Fibroblast of peridontal ligament (primary cell): ENCODE results near the gene WSCD2.

Experiments used
- DNase-seq: peaks from one replicate; pipeline ENCODE4 v3.0.0-alpha.2; 2010; ENCODE audit errors: extremely low read depth

The WSCD2 gene

DNA sequence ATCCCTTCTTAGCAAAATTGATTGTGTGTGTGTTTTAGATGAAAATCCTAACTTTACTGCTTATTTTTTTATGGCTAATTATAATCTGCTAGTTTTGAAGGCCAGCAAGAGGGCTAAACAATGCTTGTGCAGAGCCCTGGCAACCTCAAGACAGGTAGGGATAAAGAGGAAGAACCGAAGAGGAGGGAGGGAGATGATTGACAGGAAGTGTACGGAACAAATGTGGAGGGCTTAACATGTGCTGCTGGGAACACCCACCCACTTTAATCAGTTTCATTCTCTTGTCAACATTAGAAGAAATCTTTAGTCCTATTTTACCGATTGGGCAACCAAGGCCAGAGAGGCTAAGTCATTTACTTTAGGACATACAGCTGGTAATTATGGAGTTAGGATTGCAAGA is 1.4 kb upstream of the WSCD2 start:
- DNase-seq, result no peak

DNA sequence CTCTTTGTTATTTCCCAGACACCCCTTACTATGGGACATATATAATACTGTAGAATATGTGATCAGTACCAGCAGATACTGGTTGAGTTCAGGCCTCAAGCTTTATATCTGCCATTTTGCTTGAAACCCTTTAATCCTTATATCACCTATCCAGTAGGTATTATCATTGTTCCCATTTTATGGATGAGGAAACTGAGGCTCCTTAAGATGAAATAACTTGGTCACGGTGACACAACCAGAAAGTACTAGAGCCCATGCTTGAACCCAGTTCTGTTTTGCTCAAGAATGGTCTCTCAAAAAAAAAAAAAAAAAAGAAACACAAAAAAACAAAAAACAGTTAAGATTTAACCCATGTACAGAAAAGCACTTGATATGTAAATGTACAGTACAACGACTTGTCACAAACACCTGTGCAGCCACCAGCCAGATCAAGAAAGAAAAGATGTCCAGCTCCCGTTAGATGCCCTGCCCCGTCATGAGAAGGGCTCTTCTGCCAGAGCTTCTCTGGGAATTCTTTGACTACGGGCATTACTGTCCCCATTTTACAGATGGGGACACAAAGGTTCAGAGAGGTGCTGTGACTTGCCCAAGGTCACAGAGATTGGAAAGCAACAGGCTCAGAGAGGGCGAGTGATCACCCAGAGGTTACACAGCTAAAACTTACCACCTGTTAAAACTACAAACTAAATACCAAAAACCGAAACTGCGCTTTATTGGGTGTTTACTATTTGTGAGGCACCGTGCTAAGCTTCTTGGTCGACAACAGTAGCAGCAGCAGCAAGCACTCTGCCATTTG is 669 bp upstream of the WSCD2 start:
- no peak for DNase-seq

DNA sequence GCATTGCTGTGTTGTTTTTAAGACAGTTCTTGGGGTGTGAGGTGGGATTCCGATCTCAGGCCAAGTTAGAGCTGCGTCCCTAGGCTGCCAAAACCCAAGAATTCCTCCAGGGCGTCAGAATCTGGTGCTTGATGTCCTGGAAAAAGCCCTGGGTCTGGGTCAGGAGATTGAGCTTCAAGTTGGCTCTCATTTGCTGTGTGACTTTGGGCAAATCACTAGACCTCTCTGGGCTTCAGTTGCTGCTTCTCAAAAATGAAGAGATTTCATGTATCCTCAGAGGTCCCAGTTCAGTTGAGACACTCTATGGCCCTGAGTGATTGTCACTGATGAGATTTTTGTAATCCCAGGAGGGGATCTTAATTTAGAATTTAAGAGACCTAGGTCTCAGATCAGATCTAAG is 1.9 kb downstream of the WSCD2 start:
- no peak for DNase-seq

DNA sequence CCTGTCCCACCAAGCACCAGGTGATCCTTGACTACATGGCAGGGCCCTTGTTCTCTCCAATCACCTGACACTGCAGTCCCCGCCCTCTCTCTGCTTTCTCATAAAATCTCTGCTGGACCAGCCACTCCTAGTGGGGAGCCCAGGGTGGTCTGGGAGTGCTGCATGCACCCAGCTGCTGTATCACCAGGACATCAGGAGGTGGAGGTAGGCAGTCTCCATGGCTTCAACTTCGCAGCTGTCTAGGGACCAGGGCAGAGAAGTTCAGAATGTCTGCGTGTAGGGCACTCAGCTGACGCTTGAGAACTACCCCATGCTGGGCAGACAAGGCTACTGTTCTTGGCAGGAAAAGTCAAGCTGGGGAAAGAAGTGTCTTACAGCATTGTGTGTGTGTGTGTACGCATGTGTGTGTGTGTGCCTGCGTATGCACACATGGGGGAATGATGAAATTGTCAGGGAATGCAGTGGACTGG is 2.6 kb downstream of the WSCD2 start:
- DNase-seq, result no peak

DNA sequence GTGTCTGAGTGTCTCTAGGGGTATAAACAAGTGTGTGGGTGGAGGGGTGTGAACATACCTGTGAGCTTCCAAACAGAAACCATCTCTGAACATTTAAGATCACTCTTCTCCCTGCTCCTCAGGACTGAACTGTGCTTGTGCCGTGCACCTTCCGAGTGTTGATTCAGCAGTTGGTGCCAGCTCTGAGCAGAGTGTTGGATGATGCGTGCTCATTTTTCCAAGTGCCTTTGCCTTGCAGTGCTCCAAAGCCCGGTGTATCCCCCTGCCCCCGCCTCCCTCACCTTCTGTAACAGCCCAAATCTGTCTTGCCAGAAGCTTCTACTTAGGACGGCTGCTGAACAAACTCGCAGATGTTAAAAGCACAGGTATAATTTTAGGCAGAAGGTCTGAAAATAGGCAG is 4.4 kb downstream of the WSCD2 start:
- DNase-seq, result no peak

DNA sequence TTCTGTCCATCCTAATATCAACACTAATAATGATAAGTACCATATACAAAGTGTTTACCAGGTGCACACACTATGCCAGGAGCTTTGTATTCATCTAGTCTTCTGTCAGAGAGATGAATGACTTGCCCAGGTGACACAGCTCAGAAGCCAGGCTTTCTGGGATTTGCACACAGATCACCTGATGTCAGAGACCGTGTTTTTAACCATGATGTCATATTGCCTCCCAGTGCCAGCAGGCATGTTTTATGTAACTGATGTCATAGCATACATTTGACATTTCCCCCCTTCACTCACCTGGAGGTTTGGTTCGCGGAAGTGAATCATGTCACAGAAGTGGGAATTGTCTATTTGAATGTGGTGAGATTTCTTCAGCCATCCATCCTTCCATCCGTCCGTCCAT is 5.7 kb downstream of the WSCD2 start:
- no peak for DNase-seq

DNA sequence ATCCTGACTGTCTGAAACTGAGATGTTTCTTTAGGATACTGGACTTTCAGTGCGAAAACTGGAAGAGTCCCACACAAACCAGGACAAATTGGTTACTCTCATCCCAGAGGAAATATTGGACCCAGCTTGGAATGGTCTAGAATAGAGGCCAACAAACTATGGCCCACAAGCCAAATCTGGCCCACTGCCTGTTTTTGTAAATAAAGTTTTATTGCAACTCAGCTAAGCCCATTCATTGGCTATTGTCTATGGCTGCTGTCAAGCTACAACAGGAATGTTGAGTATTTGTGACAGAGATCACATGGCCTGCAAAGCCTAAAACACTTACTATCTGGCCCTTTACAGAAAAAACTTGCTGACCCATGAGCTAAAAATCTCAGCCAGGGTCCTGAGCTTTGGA is 6.5 kb downstream of the WSCD2 start:
- no peak for DNase-seq

DNA sequence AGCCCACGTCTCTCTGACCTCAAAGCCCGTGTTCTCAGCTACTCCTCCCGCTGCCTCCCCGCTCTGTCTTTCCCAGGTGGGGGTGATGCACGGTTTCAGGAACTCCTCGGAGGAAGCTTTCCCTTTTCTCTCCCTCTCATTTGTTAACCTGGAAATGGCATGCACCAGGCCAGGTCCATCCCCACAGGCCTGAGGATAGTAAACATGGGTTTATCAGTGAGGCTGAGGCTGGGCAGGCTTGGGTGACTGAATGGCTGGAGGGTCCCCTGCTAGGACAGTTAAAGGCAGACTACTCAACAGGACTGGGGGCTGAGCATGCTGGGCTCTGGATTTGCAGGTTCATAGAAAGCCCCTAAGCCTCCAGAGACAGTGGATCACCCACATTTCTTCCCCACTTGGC is 7.6 kb downstream of the WSCD2 start:
- no peak for DNase-seq

DNA sequence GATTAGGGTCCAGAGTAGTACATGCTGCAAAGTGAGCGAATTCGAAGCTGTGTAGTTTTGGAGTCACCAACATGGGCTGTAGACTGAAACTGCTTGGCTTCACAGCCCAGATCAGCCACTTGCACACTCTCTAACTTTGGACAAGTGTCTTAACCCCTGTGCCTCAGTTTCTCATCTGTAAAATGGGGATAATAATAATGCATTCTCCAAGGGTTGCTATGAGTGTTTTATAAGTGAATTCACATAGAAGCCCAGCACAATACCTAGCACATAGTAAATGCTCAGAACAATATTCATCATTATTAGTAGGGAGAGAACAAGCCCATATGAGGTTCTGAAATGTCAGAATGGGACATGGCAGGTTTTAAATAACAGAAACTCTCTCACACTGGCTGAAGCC is 10.4 kb downstream of the WSCD2 start:
- DNase-seq, result no peak

DNA sequence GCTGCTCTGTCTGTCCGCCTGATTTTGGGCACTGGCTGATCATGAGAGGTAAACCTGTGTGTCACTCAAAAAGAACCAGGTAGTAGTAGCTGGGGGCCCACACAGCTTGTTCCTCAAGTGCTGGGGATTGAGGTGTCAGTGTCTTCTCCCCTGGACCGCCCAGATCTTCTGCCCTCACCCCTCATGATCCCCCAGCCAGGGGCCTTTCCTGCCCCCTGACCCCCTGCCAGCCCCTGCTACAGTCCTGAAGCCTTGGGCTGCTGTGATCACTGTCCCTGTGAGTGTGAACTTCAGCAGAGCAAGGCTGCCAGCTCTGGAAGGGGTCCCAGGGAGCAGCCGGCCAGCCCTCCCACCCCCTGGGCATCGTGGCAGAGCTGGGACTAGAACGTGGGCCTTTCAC is 11.4 kb downstream of the WSCD2 start:
- no peak for DNase-seq

DNA sequence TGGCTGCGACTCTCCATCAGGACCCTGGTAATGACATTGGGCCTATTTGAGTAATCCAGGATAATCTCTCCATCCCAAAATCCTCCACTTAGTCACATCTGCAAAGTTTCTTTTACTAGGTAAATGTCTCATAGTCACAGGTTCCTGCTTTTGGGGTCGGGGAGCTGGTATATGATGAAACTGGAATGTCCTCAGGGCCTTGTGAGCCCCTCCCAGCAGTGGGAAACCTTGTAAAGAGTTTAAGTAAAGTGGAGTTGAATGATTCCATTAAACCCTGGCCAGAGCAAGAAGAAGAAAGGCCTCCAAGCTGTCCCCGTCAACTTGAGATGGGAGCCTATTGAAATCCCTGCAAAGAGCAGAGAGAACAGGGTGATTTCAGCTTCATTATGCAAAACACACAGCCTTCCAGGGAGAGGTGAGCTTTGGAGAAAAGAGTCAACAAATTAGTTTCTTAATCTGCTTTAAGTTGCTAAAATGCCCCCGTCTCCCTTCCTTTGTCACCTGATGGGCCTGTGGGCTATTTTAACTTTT is 12.6 kb downstream of the WSCD2 start:
- DNase-seq, result no peak

DNA sequence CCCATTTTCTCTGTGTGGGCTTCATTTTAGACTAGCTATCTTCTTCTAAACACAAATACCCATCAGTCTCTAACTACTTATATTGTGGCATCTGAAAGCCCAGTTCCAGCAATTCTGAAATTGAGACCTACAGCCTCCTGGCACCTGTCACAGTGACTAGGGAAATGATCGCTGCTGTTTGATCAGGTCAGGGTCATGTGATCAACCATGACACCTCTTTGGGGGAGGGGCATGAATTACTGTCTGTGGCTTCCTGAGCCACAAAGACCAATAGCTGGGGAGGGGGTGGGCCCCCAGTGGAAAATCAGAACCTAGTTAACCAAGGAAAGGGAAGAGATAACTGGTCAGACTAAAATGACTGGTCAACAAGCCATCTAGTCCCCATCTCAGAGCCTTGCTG is 14.1 kb downstream of the WSCD2 start:
- DNase-seq, result no peak

DNA sequence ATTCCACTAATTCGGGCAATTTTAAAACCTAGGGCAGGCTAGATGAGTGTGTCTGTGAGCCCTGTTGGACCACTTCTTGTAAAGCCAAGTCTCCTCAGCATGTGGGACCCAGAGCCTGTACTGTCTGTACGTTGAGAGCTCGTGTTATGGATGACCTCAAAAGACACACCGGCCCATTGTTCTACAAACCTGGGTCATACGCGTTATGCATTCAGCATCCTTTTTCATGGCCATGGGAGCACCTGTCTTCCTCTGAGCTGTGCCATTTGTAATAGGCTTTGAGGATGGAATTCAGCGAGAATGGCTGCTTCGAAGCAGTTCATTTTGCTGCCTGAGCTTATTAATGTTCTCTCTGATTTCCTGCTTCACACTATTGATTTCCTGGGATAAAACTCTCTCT is 15.0 kb downstream of the WSCD2 start:
- no peak for DNase-seq

DNA sequence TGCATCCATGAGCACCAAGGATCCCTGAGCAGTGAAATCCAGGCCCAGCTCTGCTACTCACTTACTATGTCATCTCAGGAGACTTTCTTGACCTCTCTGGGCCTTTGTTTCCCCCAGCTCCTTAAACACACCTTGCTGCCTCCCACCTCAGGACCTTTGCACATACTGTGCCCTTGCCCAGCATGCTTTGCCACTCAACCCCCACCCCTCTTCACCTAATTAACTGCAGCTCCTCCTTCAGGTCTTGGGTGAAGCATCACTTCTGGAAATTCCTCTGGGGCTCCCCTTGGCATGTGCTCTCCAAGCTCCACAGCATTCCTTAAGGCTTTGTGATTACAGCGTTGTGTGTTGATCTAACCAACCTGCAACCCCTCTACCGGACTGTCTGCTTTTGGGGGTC is 15.9 kb downstream of the WSCD2 start:
- no peak for DNase-seq

DNA sequence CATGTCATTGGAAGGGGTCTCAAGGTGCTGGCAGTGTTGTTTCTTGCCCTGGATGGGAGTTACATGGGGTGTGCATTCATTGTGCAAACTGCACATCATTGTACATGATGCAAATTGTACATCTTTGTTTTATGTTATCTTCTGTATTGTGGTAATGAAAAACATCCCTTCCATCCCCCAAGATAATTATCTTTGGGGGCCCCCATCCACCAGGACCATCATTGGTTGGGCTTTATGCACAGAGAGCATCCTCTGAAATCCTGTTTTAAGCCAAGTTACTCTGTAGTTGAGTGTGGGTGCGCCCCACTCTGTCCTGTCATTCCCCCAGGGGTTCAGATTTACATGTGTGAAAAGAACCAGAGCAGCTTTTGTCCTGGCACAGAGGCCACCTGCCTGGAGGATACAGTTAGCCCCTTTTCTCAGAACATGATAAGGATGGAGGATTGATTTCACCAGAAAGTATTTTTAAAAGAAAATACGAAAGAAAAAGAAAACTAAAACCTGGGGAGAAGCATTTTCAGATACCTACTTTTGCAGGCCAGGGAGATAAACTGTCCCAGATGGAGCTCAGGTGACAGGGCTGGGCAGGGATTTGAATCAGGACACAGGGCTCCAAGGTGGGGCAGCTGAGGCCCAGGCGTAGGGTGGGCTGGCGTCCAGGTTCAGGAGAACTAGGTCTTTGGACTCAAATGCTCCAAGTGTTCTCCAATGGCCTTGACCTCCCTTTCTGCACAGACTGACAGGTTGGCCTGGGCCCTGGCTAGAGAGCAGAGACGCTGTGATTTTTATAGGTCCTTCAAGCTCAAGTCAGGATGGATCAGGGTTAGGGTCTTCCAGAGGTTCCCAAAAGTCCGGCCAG is 17.2 kb downstream of the WSCD2 start:
- no peak for DNase-seq

DNA sequence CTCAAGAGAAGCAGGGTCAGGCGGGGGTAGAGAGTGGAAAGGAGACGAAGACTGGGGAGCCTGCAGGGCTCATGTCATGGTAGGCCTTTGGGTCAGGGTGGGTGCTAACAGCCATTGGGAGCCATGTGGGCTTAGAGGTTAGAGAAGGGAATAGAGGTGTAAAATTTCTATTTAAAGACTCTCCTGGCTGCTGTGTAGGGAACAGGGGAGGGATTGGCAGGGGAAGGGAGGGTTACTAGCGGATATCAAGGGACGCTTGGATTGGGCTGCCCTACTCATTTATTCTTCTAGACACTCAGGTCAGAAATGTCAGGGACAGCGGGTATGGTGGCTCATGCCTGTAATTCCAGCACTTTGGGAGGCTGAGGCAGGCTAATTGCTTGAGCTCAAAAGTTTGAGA is 18.2 kb downstream of the WSCD2 start:
- DNase-seq, result no peak

DNA sequence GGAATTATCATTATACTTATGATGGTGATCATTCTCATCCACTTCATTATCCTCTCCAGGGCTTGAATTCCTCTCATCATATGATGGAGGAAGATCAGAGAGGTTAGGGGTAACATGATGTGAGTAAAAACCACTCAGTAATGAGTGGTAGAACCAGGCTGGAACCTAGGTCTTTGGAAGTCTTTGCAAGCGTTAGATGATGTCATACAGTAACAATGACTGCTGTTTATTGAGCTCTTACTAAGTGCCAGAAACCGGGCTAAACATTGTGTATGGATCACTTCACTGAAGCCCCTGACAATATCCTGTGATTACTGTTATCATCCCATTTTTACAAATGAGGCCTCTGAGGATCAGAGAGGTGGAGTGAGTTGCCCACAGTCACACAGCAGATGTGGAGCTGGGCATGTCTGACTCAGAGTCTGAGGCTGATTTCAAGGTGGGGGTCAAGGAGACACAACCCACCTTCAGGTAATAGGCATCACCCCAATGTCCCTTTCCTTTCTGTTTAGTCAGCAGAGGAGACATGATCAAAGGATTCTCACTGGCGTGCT is 19.5 kb downstream of the WSCD2 start:
- no peak for DNase-seq

DNA sequence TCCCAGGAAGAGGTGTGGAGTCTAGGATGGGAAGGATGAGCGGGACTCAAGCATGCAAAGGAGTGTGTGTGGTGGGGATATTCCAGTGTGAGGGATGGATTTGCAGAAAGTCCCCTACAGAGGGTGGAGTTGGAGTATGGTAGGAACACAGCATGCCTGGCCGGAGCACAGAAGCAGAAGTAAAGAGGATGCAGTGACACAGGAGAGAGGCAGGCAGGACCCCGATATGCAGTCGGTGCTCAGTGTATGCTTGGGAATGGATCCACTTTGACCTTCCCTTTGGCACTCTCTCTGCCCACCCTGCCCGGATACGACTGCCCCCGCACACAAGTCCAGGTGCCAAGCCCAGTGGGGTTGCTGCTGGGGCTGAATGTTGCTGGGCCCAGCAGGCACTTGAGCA is 21.3 kb downstream of the WSCD2 start:
- no peak for DNase-seq

DNA sequence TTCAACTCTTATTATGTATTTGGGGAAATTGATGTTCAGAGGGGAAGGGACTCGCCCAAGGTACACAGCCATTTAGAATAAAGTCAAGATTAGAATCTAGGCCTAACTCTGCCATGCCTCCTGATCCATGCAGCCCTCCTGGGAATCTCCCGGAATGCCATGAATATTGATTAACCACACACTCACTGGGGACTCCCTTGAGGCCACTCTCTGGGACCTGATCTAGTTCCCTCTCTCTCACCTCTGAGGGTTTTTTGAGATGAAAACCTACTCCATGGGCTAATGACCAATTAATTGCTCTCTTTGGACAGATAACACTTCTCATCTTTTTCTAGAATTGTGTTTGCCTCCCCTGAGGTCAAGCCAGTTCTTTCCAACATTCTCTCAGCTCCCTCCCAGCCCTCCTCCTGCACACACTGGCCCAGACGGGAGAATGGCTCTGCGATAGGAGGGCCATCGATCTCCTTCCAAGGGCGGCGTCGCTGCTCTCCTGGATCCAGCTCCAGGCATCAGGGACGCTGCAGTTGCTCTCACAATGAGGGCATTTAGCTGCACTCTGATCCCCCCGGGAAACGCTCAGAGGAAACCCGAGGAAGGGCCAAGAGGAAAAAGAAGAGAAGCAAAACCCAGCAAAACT is 22.6 kb downstream of the WSCD2 start:
- no peak for DNase-seq

DNA sequence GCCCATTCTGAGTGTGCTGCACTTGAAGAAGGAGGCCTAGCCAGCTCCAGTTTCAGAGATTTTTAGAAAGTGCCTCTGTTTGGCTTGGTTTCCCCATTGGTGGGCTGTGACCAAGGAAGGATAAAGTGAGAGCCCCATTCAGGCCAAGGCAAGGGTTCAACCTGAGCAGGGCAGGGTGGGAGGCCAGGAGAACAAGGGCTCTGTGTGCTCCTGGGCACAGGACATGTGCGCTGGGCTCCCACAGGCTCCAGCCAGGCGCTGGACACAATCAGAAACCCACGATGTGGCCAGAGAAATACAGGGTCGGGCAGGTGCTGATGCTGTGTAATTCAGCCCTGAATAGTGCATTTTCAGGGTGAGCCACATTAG is 23.1 kb downstream of the WSCD2 start:
- no peak for DNase-seq

DNA sequence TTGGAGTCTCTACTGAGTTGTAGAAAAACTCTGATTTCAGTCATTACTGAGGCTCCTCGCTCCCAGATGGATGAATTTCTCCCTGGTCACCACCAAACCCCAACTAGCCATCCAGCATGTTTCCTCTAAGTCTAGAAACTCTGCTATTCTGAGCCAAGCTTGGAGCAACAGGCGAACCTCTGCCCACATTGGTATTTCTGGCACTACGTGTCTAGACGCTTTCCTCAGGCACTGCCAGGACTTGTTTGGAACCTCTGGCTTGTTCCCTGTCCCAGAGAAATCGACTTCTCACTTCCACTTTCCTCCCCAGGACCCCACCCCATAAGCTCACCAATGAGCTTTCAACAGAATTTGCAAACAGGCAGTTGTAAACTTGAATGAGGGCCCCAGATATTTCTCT is 27.6 kb downstream of the WSCD2 start:
- no peak for DNase-seq

DNA sequence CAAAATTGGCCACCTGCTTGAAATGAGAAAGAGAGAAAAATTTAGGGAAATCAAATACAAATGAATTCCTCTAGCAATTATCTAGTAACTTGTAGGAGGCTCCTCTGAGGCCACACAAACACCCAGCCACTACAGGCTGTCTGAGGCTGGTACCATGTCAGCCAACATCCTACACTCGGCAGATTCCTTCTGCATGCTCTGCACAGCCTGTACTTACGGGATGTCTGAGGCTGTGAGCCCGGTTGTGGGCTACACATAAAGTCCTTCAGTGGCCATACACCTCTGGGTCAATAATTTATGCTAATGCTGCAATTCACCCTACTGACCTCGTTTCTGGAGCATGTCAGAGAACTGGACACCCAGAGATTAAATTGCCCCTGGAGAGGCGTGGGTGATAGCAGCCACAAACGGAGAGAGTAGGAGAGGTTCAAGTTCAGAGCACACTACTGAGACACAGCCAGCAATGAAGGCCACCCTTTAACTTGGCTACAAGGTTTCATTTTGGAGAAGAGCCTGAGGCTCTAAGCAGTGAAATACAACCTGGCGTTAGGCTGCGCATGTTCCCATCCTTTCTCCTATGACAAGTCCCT is 28.9 kb downstream of the WSCD2 start:
- DNase-seq, result no peak
